ENCODE results near the gene URAD.

URAD gene

GRCh38 chr13:27928353-27928804 lies 60.1 kb downstream of the URAD start:
- TF ChIP-seq, protein P1, sequence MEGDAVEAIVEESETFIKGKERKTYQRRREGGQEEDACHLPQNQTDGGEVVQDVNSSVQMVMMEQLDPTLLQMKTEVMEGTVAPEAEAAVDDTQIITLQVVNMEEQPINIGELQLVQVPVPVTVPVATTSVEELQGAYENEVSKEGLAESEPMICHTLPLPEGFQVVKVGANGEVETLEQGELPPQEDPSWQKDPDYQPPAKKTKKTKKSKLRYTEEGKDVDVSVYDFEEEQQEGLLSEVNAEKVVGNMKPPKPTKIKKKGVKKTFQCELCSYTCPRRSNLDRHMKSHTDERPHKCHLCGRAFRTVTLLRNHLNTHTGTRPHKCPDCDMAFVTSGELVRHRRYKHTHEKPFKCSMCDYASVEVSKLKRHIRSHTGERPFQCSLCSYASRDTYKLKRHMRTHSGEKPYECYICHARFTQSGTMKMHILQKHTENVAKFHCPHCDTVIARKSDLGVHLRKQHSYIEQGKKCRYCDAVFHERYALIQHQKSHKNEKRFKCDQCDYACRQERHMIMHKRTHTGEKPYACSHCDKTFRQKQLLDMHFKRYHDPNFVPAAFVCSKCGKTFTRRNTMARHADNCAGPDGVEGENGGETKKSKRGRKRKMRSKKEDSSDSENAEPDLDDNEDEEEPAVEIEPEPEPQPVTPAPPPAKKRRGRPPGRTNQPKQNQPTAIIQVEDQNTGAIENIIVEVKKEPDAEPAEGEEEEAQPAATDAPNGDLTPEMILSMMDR (IDR thresholded peaks at IDR 0.05; ENCODE audit: extremely low read depth, insufficient read depth, missing control alignments) = no peak
- DNase-seq (ENCODE audit: low spot score) = no peak
- in situ Hi-C loops (cut with MboI; ENCODE audit: low pct_unique_long_range_greater_than_20kb, low sequenced_read_pairs, unreplicated experiment) = loop anchor here (5.0 kb wide), 1 partner anchor 44 kb away; no protein-coding TSS in a partner anchor

Data from GM13977 (cell line).